PC-3 (cell line): ENCODE measurements around the gene CELF5.

Experiments
- CTCF ChIP-seq: fragments of 300-600 bp; sonication (generic); conservative IDR thresholded peaks from 2 replicates; pipeline ENCODE4 v1.5.1; 2017; ENCODE audit warnings: antibody characterized with exemption, low read depth, mild to moderate bottlenecking, low read length
- EZH2 ChIP-seq: fragments of 300-600 bp; sonication (generic); IDR thresholded peaks from one replicate; pipeline ENCODE4 v1.6.1; 2017; ENCODE audit warnings: antibody characterized with exemption, mild to moderate bottlenecking, low read length; ENCODE audit not compliant: unreplicated experiment

GRCh38 chr19:3185461-3186159 lies 38.9 kb upstream of the CELF5 start, which contains the start of gene NCLN:
- TF ChIP-seq CTCF, result no peak
- TF ChIP-seq EZH2, result no peak
